MM.1S (cell line): Measurements from ENCODE around the gene RPS6KA4.

Experiments used
- DNase-seq: peaks from one replicate; pipeline ENCODE4 v3.0.0-alpha.2; 2015
- H2AFZ ChIP-seq: fragments of 300-600 bp; sonication (generic); 2 replicates; pipeline ENCODE4 v1.6.0; 2016; ENCODE audit warnings: antibody characterized with exemption, low read length
- H3F3A ChIP-seq: fragments of 300-600 bp; sonication (generic); 2 replicates; pipeline ENCODE4 v1.6.1; 2016; ENCODE audit warnings: mild to moderate bottlenecking, antibody characterized with exemption, low read length, moderate library complexity, mixed read lengths; ENCODE audit not compliant: insufficient read depth
- H3K27ac ChIP-seq: fragments of 300-600 bp; sonication (generic); 2 replicates; pipeline ENCODE4 v1.5.1; 2016; ENCODE audit warnings: mild to moderate bottlenecking, low read length
- H3K27me3 ChIP-seq: fragments of 300-600 bp; sonication (generic); replicated peaks from 2 replicates; pipeline ENCODE4 v1.6.0; 2016; ENCODE audit warnings: low read length; ENCODE audit not compliant: insufficient read depth
- H3K36me3 ChIP-seq: fragments of 300-600 bp; sonication (generic); replicated peaks from 2 replicates; pipeline ENCODE4 v1.6.1; 2016; ENCODE audit warnings: mild to moderate bottlenecking, low read length, mixed read lengths; ENCODE audit not compliant: insufficient read depth
- H3K4me1 ChIP-seq: fragments of 300-600 bp; sonication (generic); 2 replicates; pipeline ENCODE4 v1.6.1; 2016; ENCODE audit warnings: low read length, mixed read lengths
- H3K4me2 ChIP-seq: fragments of 300-600 bp; sonication (generic); 2 replicates; pipeline ENCODE4 v1.6.0; 2016; ENCODE audit warnings: low read depth, low read length
- H3K4me3 ChIP-seq: fragments of 300-600 bp; sonication (generic); 2 replicates; pipeline ENCODE4 v1.5.1; 2016; ENCODE audit warnings: low read length, mixed read lengths
- H3K79me2 ChIP-seq: fragments of 300-600 bp; sonication (generic); 2 replicates; pipeline ENCODE4 v1.6.1; 2016; ENCODE audit warnings: mixed run types, low read length, mixed read lengths
- H3K9ac ChIP-seq: fragments of 300-600 bp; sonication (generic); 2 replicates; pipeline ENCODE4 v1.6.1; 2016; ENCODE audit warnings: low read length, mixed read lengths
- H3K9me2 ChIP-seq: fragments of 300-600 bp; sonication (generic); replicated peaks from 2 replicates; pipeline ENCODE4 v1.6.1; 2016; ENCODE audit warnings: mild to moderate bottlenecking, low read length, mixed read lengths; ENCODE audit not compliant: insufficient read depth
- H3K9me3 ChIP-seq: fragments of 300-600 bp; sonication (generic); replicated peaks from 2 replicates; pipeline ENCODE4 v1.6.1; 2016; ENCODE audit warnings: mild to moderate bottlenecking, low read length, mixed read lengths; ENCODE audit not compliant: insufficient read depth
- H4K20me1 ChIP-seq: fragments of 300-600 bp; sonication (generic); 2 replicates; pipeline ENCODE4 v1.6.1; 2016; ENCODE audit warnings: mild to moderate bottlenecking, low read length, moderate library complexity, mixed read lengths; ENCODE audit not compliant: insufficient read depth
- CTCF ChIP-seq: fragments of 300-600 bp; sonication (generic); IDR thresholded peaks from 2 replicates; pipeline ENCODE4 v1.5.1; 2016; ENCODE audit warnings: antibody characterized with exemption, low read length, mixed read lengths
- EZH2 ChIP-seq: fragments of 300-600 bp; sonication (generic); optimal IDR thresholded peaks from 2 replicates; pipeline ENCODE3; 2017; ENCODE audit warnings: low read depth, mild to moderate bottlenecking, antibody characterized with exemption, low read length, mixed read lengths
- EZH2phosphoT487 ChIP-seq: fragments of 300-600 bp; sonication (generic); IDR thresholded peaks from 2 replicates; pipeline ENCODE4 v1.6.1; 2018; ENCODE audit warnings: antibody characterized with exemption, low read length

RPS6KA4 gene

GRCh38 chr11:64384028-64384737 lies 25.2 kb downstream of the RPS6KA4 start:
- Histone ChIP-seq H4K20me1 (no peaks in the 10 kb centered on the region), H2AFZ (no peak overlapping the region), H3K27ac (no peak overlapping the region), H3K9ac (no peak overlapping the region), H3K9me3 (no peaks in the 10 kb centered on the region), H3K4me1 (no peaks in the 10 kb centered on the region), H3K27me3 (peaks cover 77% of the 10 kb centered on the region), H3K4me2 (no peak overlapping the region), H3K36me3 (no peaks in the 10 kb centered on the region), H3K4me3 (no peak overlapping the region), H3K79me2 (no peaks in the 10 kb centered on the region), H3F3A (no peaks in the 10 kb centered on the region), H3K9me2 (no peaks in the 10 kb centered on the region)
- no peak for DNase-seq
- TF ChIP-seq EZH2phosphoT487 (no peak), CTCF (no peak), EZH2 (no peak)

GRCh38 chr11:64384981-64385944 lies 26.3 kb downstream of the RPS6KA4 start:
- H3K4me3 ChIP-seq = no peak overlapping the region
- no peak overlapping the region for H3K9ac ChIP-seq
- H3K27ac ChIP-seq = no peak overlapping the region
- H4K20me1 ChIP-seq = no peaks in the 10 kb centered on the region
- no peak overlapping the region for H3K4me2 ChIP-seq
- no peaks in the 10 kb centered on the region for H3K9me3 ChIP-seq
- H3K9me2 ChIP-seq = no peaks in the 10 kb centered on the region
- TF ChIP-seq EZH2 (no peak), EZH2phosphoT487 (no peak), CTCF (no peak)
- H3K4me1 ChIP-seq = no peaks in the 10 kb centered on the region
- no peak overlapping the region for H2AFZ ChIP-seq
- no peaks in the 10 kb centered on the region for H3K79me2 ChIP-seq
- peaks cover 84% of the 10 kb centered on the region for H3K27me3 ChIP-seq
- H3K36me3 ChIP-seq = no peaks in the 10 kb centered on the region
- no peak for DNase-seq
- H3F3A ChIP-seq = no peaks in the 10 kb centered on the region

GRCh38 chr11:64385945-64386704 lies 27.2 kb downstream of the RPS6KA4 start:
- H3K79me2 ChIP-seq = no peaks in the 10 kb centered on the region
- H3K4me1 ChIP-seq = no peaks in the 10 kb centered on the region
- no peak for DNase-seq
- no peaks in the 10 kb centered on the region for H4K20me1 ChIP-seq
- H3K27me3 ChIP-seq = peaks cover 91% of the 10 kb centered on the region
- no peak overlapping the region for H3K4me3 ChIP-seq
- H3K36me3 ChIP-seq = no peaks in the 10 kb centered on the region
- H3K9me2 ChIP-seq = no peaks in the 10 kb centered on the region
- no peak overlapping the region for H3K4me2 ChIP-seq
- H3K9ac ChIP-seq = no peak overlapping the region
- no peak overlapping the region for H2AFZ ChIP-seq
- H3K27ac ChIP-seq = no peak overlapping the region
- TF ChIP-seq EZH2phosphoT487 (no peak), CTCF (no peak), EZH2 (no peak)
- no peaks in the 10 kb centered on the region for H3F3A ChIP-seq
- no peaks in the 10 kb centered on the region for H3K9me3 ChIP-seq
